ENCODE data around the gene RABL3.
A peak's percentile ranks its signal among the peaks of the same experiment; 100 is the strongest.
"Not testable (repeated sequence)": the region's sequence is repeated elsewhere in the genome, so short reads cannot be mapped to it uniquely, and the experiment has no call there.

The RABL3 gene

GRCh38 chr3:120743556-120744195, 1.4 kb upstream of the RABL3 start:
- no peak for DNase-seq

- no peak for DNase-seq
Measured at GRCh38 chr3:120742849-120743365, 591 bp upstream of the RABL3 start.

GRCh38 chr3:120741837-120742197, 499 bp downstream of the RABL3 start:
- DNase-seq: no peak

- no peak for DNase-seq
Measured at GRCh38 chr3:120741320-120741719, 996 bp downstream of the RABL3 start.

GRCh38 chr3:120738006-120738405, 4.3 kb downstream of the RABL3 start:
- not testable (repeated sequence) for DNase-seq

GRCh38 chr3:120730576-120731542, 11.5 kb downstream of the RABL3 start:
- DNase-seq: no peak

- DNase-seq: no peak
Measured at GRCh38 chr3:120726791-120727190, 15.5 kb downstream of the RABL3 start.

- DNase-seq: not testable (repeated sequence)
Measured at GRCh38 chr3:120719167-120719834, 23.0 kb downstream of the RABL3 start.

- DNase-seq: no peak
Measured at GRCh38 chr3:120713262-120713661, 29.1 kb downstream of the RABL3 start.

GRCh38 chr3:120710369-120710768, 31.9 kb downstream of the RABL3 start:
- DNase-seq: no peak

- no peak for DNase-seq
Measured at GRCh38 chr3:120708408-120708807, 33.9 kb downstream of the RABL3 start.

- DNase-seq: no peak
Measured at GRCh38 chr3:120706950-120707349, 35.4 kb downstream of the RABL3 start.

- DNase-seq: no peak
Measured at GRCh38 chr3:120705884-120706582, 36.3 kb downstream of the RABL3 start.

GRCh38 chr3:120699333-120699732, 43.0 kb downstream of the RABL3 start:
- no peak for DNase-seq

- DNase-seq: peak; percentile 83
Measured at GRCh38 chr3:120693439-120694171, 48.7 kb downstream of the RABL3 start.

GRCh38 chr3:120689395-120689794, 52.9 kb downstream of the RABL3 start:
- DNase-seq: no peak

- no peak for DNase-seq
Measured at GRCh38 chr3:120688121-120688520, 54.2 kb downstream of the RABL3 start.

- DNase-seq: no peak
Measured at GRCh38 chr3:120685411-120685810, 56.9 kb downstream of the RABL3 start.

GRCh38 chr3:120684896-120685295, 57.4 kb downstream of the RABL3 start:
- DNase-seq: no peak

- no peak for DNase-seq
Measured at GRCh38 chr3:120683671-120684301, 58.5 kb downstream of the RABL3 start.

GRCh38 chr3:120683213-120683612, 59.1 kb downstream of the RABL3 start:
- DNase-seq: no peak

All from NCI-H2029 (cell line).